ENCODE measurements around the gene ZP2.
"Not testable (repeated sequence)": the region's sequence is repeated elsewhere in the genome, so short reads cannot be mapped to it uniquely, and the experiment has no call there.

Gene ZP2

GRCh38 chr16:21250072-21250923, 38.9 kb upstream of the ZP2 start:
- Histone ChIP-seq H2BK5ac (ENCODE audit: low read depth, low read length, poor library complexity, severe bottlenecking) (no peak overlapping the region), H3K36me3 (ENCODE audit: control insufficient read depth in 1 of 2, insufficient read depth in 2 of 2, low read depth in 1 of 2, low read length in 2 of 2) (no peaks in the 10 kb centered on the region), H3K27ac (ENCODE audit: low read length, poor library complexity, severe bottlenecking) (no peak overlapping the region), H3K79me1 (replicated peaks; ENCODE audit: low read length, poor library complexity, severe bottlenecking) (no peaks in the 10 kb centered on the region), H4K8ac (ENCODE audit: low read length) (no peak overlapping the region), H3K18ac (ENCODE audit: low read depth in 1 of 2, low read length in 2 of 2) (no peak overlapping the region), H2AFZ (ENCODE audit: low read depth, low read length) (no peak overlapping the region), H3K27me3 (ENCODE audit: control insufficient read depth in 1 of 2, insufficient read depth in 1 of 2, low read length in 2 of 2) (peaks cover 24 to 28% of the 10 kb centered on the region in 2 experiments), H3K4me1 (ENCODE audit: control insufficient read depth, insufficient read depth, low read depth, low read length) (no peaks in the 10 kb centered on the region), H3K9ac (ENCODE audit: low read length) (no peak overlapping the region), H3K14ac (ENCODE audit: low read length in 2 of 2) (no peak overlapping the region), H2BK120ac (ENCODE audit: low read depth, low read length) (no peak overlapping the region), H3K23ac (ENCODE audit: low read length in 2 of 2) (no peak overlapping the region), H4K91ac (ENCODE audit: low read length) (no peak overlapping the region), H3K9me3 (ENCODE audit: control insufficient read depth, low read length) (no peaks in the 10 kb centered on the region), H3K4me2 (ENCODE audit: low read length, poor library complexity, severe bottlenecking) (no peak overlapping the region), H2AK5ac (ENCODE audit: low read length, severe bottlenecking) (no peak overlapping the region), H2BK15ac (ENCODE audit: low read depth, poor library complexity, severe bottlenecking) (no peak overlapping the region), H2BK12ac (ENCODE audit: low read length in 2 of 2) (no peak overlapping the region), H3K4me3 (ENCODE audit: insufficient read depth in 1 of 2, low read depth in 1 of 2, low read length in 2 of 2) (no peak overlapping the region), H3K4ac (ENCODE audit: low read depth in 1 of 2, low read length in 2 of 2) (no peak overlapping the region)
- WGBS, result 82% methylated on average over 14 of the region's 15 CpGs
- no peak for DNase-seq

GRCh38 chr16:21248179-21248578, 36.8 kb upstream of the ZP2 start:
- H4K8ac ChIP-seq (ENCODE audit: low read length); H3K18ac ChIP-seq (ENCODE audit: low read depth in 1 of 2, low read length in 2 of 2); H3K9ac ChIP-seq (ENCODE audit: low read length); H2AFZ ChIP-seq (ENCODE audit: low read depth, low read length); H3K9me3 ChIP-seq (ENCODE audit: control insufficient read depth, low read length); H3K4me2 ChIP-seq (ENCODE audit: low read length, poor library complexity, severe bottlenecking); H3K23ac ChIP-seq (ENCODE audit: low read length in 2 of 2); H2BK15ac ChIP-seq (ENCODE audit: low read depth, poor library complexity, severe bottlenecking); H3K4me3 ChIP-seq (ENCODE audit: insufficient read depth in 1 of 2, low read depth in 1 of 2, low read length in 2 of 2); H3K79me1 ChIP-seq (replicated peaks; ENCODE audit: low read length, poor library complexity, severe bottlenecking); H2BK5ac ChIP-seq (ENCODE audit: low read depth, low read length, poor library complexity, severe bottlenecking); H3K14ac ChIP-seq (ENCODE audit: low read length in 2 of 2); H2BK120ac ChIP-seq (ENCODE audit: low read depth, low read length); DNase-seq; H3K4me1 ChIP-seq (ENCODE audit: control insufficient read depth, insufficient read depth, low read depth, low read length); H2AK5ac ChIP-seq (ENCODE audit: low read length, severe bottlenecking); H4K91ac ChIP-seq (ENCODE audit: low read length); H3K4ac ChIP-seq (ENCODE audit: low read depth in 1 of 2, low read length in 2 of 2); H3K36me3 ChIP-seq (ENCODE audit: control insufficient read depth in 1 of 2, insufficient read depth in 2 of 2, low read depth in 1 of 2, low read length in 2 of 2); H3K27ac ChIP-seq (ENCODE audit: low read length, poor library complexity, severe bottlenecking); H2BK12ac ChIP-seq (ENCODE audit: low read length in 2 of 2): not testable (repeated sequence)
- WGBS, result 82% methylated on average over 3 of the region's 4 CpGs
- peaks cover 12 to 17% of the 10 kb centered on the region in 2 experiments for H3K27me3 ChIP-seq (ENCODE audit: control insufficient read depth in 1 of 2, insufficient read depth in 1 of 2, low read length in 2 of 2)

GRCh38 chr16:21244518-21245215, 33.3 kb upstream of the ZP2 start:
- Histone ChIP-seq H3K9me3 (ENCODE audit: control insufficient read depth, low read length) (no peaks in the 10 kb centered on the region), H3K4me2 (ENCODE audit: low read length, poor library complexity, severe bottlenecking) (no peak overlapping the region), H3K27ac (ENCODE audit: low read length, poor library complexity, severe bottlenecking) (no peak overlapping the region), H2BK12ac (ENCODE audit: low read length in 2 of 2) (no peak overlapping the region), H4K8ac (ENCODE audit: low read length) (no peak overlapping the region), H3K18ac (ENCODE audit: low read depth in 1 of 2, low read length in 2 of 2) (no peak overlapping the region), H3K79me1 (replicated peaks; ENCODE audit: low read length, poor library complexity, severe bottlenecking) (no peaks in the 10 kb centered on the region), H3K4ac (ENCODE audit: low read depth in 1 of 2, low read length in 2 of 2) (no peak overlapping the region), H3K23ac (ENCODE audit: low read length in 2 of 2) (no peak overlapping the region), H3K4me3 (ENCODE audit: insufficient read depth in 1 of 2, low read depth in 1 of 2, low read length in 2 of 2) (no peak overlapping the region), H3K4me1 (ENCODE audit: control insufficient read depth, insufficient read depth, low read depth, low read length) (no peaks in the 10 kb centered on the region), H2BK15ac (ENCODE audit: low read depth, poor library complexity, severe bottlenecking) (no peak overlapping the region), H3K36me3 (ENCODE audit: control insufficient read depth in 1 of 2, insufficient read depth in 2 of 2, low read depth in 1 of 2, low read length in 2 of 2) (no peaks in the 10 kb centered on the region), H2AFZ (ENCODE audit: low read depth, low read length) (no peak overlapping the region), H2BK5ac (ENCODE audit: low read depth, low read length, poor library complexity, severe bottlenecking) (no peak overlapping the region), H2BK120ac (ENCODE audit: low read depth, low read length) (no peak overlapping the region), H3K14ac (ENCODE audit: low read length in 2 of 2) (no peak overlapping the region), H4K91ac (ENCODE audit: low read length) (no peak overlapping the region), H3K9ac (ENCODE audit: low read length) (no peak overlapping the region), H2AK5ac (ENCODE audit: low read length, severe bottlenecking) (no peak overlapping the region), H3K27me3 (ENCODE audit: control insufficient read depth in 1 of 2, insufficient read depth in 1 of 2, low read length in 2 of 2) (peaks cover 0 to 6% of the 10 kb centered on the region in 2 experiments)
- DNase-seq, result no peak
- WGBS, result 82% methylated on average over 7 of the region's 7 CpGs

- H3K4ac ChIP-seq (ENCODE audit: low read depth in 1 of 2, low read length in 2 of 2), result no peak overlapping the region
- no peak overlapping the region for H2BK5ac ChIP-seq (ENCODE audit: low read depth, low read length, poor library complexity, severe bottlenecking)
- no peak overlapping the region for H2AFZ ChIP-seq (ENCODE audit: low read depth, low read length)
- H2BK15ac ChIP-seq (ENCODE audit: low read depth, poor library complexity, severe bottlenecking), result no peak overlapping the region
- H3K36me3 ChIP-seq (ENCODE audit: control insufficient read depth in 1 of 2, insufficient read depth in 2 of 2, low read depth in 1 of 2, low read length in 2 of 2), result no peaks in the 10 kb centered on the region
- no CpG with 5 or more reads among the region's 2 CpGs for WGBS
- H3K18ac ChIP-seq (ENCODE audit: low read depth in 1 of 2, low read length in 2 of 2), result no peak overlapping the region
- H3K9ac ChIP-seq (ENCODE audit: low read length), result no peak overlapping the region
- H3K4me1 ChIP-seq (ENCODE audit: control insufficient read depth, insufficient read depth, low read depth, low read length), result no peaks in the 10 kb centered on the region
- no peak overlapping the region for H2AK5ac ChIP-seq (ENCODE audit: low read length, severe bottlenecking)
- no peak overlapping the region for H4K8ac ChIP-seq (ENCODE audit: low read length)
- H2BK12ac ChIP-seq (ENCODE audit: low read length in 2 of 2), result no peak overlapping the region
- no peaks in the 10 kb centered on the region for H3K9me3 ChIP-seq (ENCODE audit: control insufficient read depth, low read length)
- no peak overlapping the region for H3K23ac ChIP-seq (ENCODE audit: low read length in 2 of 2)
- H3K27ac ChIP-seq (ENCODE audit: low read length, poor library complexity, severe bottlenecking), result no peak overlapping the region
- no peak overlapping the region for H3K4me2 ChIP-seq (ENCODE audit: low read length, poor library complexity, severe bottlenecking)
- H2BK120ac ChIP-seq (ENCODE audit: low read depth, low read length), result no peak overlapping the region
- no peak overlapping the region for H3K14ac ChIP-seq (ENCODE audit: low read length in 2 of 2)
- H3K4me3 ChIP-seq (ENCODE audit: insufficient read depth in 1 of 2, low read depth in 1 of 2, low read length in 2 of 2), result no peak overlapping the region
- no peaks in the 10 kb centered on the region for H3K27me3 ChIP-seq (ENCODE audit: control insufficient read depth in 1 of 2, insufficient read depth in 1 of 2, low read length in 2 of 2)
- DNase-seq, result no peak
- H4K91ac ChIP-seq (ENCODE audit: low read length), result no peak overlapping the region
- no peaks in the 10 kb centered on the region for H3K79me1 ChIP-seq (replicated peaks; ENCODE audit: low read length, poor library complexity, severe bottlenecking)
These were observed 31.4 kb upstream of the ZP2 start for GRCh38 chr16:21242756-21243155.

All from mesenchymal stem cell (in vitro differentiated cells and primary cell).